HG02571 (cell line): ENCODE measurements around the gene APBB2.

Source experiments
- ATAC-seq: cut with Tn5 transposase; IDR thresholded peaks from one replicate; pipeline ENCODE4 v1.9.1; 2021; ENCODE audit warnings: mild to moderate bottlenecking, moderate library complexity; ENCODE audit not compliant: unreplicated experiment

The APBB2 gene

DNA sequence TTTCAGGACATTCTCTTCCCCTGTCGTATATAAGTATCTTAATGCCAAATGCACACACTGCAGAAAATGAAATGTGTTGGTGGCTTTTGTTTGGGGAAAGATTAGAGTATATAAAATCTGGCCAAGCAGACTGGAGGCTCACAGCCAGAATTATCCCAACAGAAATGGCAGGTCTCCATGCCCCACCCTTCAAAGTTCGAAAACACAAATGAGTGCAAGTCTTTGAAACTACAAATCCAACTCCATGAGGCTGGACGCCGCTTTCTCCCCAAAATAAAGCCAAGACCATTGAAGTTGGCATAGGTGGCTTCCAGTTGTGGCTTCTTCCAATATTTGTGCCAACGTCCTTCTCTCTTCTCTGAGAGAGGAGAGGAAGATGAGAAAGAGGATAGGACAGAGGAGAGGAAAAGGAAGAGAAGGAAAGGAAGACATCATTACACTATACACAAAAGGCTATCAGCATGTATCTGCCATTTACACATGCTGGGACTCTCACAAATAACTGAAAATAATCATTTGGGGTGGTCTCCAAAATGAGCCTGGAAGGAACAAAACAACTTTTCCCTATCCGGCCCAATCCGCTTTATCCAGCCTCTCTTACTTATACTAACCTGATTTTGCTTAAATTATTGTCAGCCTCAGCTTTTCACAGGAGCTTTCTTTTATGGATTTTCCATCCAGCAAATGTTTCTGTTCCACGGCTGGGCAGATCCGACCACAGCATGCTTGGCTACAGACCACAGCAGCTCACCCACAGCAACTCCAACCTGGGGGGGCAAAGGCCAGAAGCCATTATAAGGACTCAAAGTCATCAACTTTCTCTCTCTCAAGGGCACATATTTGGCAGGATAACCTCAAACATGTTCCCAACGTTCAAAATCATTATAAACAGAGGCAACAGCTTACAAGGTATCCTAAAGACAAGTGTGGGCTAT is 71.7 kb downstream of the APBB2 start:
- no peak for ATAC-seq

DNA sequence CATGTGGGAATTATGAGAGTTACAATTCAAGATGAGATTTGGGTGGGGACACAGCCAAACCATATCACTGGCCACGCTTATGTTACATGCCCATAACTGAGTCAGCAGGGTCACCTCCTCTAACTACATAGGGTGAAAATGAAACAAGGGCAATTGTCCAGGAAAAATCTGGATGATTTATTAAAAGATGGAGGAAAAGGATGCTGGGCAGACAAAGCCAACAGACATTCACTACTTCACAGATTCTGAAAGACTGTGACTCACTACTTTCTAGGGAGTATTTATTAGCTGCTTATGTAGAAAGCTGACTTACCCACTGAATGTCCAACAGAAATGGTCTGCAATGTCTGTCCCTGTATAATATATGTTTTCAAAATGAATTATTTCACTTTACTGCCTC is 72.4 kb downstream of the APBB2 start:
- ATAC-seq: no peak

DNA sequence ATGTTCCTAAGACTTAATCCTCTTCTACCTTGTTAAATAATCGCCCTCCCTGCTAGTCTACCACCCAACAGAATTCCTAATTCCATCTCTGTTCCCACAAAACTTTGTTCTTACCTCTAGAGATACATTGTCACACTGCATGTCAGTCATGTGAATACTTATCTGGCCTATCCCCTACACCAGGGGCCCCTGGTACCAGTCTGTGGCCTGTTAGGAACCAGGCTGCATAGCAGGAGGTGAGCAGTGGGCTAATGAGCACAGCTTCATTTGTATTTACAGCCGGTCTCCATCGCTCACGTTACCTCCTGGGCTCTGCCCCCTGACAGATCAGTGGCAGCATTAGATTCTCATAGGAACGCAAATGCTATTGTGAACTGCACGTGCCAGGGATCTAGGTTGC is 73.9 kb downstream of the APBB2 start:
- no peak for ATAC-seq

DNA sequence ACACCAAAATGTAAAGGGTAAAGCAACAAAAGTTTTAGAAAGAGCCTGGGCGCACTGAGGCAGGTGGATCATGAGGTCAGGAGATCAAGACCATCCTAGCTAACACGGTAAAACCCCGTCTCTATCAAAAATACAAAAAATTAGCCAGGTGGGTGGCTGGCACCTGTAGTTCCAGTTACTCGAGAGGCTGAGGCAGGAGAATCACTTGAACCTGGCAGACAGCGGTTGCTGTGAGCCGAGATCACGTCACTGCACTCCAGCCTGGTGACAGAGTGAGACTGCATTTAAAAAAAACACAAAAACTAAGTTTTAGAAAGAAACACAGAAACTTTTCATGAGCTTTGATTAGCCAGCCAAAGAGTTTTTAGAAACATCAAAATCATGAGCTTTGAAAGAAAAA is 76.5 kb downstream of the APBB2 start:
- ATAC-seq: no peak

DNA sequence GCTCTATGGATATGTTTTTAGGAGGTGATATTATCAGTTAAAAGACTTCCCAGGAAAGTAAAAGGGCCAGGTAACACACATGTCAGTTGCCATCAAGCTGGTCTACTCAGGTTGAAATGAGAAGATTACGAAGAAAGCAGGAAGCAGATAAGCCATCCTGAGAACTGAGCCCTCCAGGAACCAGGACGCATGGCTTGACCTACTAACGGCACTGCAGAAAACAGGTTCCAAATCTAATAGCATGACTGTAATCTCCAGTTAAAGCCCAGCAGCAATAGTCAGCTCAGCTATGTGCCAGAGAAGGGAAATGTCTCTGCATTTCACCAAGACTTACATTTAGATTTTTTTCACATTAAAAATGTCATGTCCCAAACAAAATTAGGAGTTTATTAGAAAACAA is 77.9 kb downstream of the APBB2 start:
- no peak for ATAC-seq

DNA sequence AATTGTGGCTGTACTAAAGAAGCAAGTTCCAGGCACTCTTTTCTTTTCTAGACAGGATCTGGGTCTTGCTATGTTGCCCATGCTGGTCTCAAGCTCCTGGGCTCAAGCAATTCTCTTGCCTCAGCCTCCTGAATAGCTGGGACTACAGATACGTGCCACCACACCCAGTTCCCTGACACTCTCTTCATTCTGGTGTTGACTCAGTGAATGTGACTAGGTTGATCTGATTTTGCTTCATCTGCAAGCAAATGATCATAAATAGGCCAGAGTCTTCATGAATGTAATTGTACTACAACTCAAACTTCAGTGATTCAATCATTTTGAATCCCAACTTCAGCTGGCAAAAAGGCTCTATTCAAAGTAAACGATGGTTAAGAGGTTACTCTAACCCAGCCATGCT is 78.5 kb downstream of the APBB2 start:
- no peak for ATAC-seq

DNA sequence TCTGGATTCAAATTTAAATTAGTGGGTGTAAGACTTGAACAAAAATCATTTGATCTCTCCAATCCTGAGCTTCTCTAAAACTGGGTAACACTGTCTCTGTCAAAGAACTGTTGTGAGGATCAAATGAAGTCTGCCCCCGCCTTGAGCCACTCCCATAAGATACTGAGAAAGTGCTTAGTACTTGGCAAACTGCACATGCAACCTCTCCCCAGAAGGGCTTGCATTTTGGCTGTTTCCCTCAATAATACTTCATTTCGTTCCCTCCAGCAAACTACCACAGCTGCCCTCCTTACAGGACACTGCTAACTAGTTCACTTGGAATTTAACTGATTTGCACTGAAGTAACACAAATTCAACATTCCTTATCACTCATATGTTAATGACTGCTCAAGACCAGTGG is 79.8 kb downstream of the APBB2 start:
- ATAC-seq: no peak

DNA sequence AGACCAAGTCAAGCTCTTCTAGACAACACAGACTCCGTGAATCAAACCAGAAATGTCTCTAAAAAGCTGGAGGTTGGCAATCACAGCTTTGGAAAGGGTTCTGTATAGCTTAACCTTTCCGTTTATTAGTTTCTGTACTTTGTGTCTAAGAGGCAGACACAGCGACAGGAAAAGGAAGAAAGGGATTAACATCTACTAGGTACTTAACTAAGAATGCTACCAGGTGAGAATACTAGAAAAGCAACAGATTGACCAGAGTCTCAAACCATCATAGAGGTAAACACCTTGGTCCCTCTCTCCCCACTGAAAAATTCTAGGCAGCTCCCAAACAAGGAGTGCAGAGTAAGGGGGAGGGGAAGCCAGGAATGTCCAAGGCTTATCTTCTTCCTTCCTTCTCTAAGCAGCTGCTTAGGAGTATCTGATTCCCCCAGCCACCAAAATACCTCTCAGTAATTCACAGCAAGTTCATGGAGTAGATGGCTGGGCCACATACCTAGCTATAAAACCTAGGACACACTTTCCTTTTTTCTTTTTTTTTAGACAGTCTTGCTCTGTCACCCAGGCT is 80.8 kb downstream of the APBB2 start:
- ATAC-seq: no peak

DNA sequence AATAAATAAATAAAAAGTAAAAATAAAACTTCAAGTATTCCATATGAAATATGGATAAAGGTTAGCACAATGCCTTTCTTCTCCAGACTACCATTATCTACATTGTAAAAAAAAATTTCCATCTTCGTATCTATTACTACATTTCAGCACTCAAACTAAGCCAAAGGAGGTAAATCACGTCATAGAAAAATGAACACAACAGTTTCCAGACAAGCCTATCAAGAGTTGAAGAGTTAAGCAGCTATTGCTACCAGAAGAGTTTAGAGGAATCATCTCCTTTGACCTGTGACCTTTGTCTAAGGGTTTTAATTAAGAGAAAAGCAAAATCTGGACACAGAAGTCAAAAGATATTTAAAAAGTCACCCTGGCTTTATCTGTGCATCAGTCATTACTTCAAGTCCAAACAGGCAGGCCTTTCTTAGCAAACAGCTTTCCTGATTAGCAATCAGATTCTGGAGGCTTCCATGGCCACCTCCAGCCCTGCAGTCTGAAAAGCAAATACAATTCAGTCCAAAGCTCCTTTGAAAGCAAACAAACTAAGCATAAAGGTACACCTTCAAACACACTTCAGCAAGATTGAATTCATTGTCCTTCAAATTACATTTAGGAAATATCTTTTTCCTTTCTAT is 82.2 kb downstream of the APBB2 start:
- ATAC-seq: no peak

DNA sequence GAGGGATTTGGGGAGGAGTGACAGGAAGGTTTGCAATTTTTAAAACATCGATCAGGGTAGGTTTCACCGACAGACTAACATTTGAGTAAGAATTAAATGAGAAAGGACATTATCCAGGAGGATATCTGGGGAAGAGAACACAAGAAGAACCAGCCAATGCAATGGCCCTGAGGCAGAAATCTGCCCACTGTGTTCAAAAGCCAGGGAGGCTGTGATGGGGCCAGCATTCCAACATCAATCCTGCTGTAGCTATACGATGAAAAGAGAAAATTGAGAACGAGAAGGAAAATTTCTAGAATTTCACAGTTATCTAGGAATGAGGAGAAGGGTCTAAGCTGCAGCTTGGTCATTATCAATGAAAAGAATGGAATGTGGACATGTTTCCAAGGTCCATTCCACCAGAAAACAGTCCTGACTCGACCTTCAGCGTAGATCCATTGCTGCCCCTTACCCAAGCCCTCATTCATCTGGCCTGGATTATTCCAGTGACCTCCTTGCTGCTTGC is 84.4 kb downstream of the APBB2 start:
- no peak for ATAC-seq

DNA sequence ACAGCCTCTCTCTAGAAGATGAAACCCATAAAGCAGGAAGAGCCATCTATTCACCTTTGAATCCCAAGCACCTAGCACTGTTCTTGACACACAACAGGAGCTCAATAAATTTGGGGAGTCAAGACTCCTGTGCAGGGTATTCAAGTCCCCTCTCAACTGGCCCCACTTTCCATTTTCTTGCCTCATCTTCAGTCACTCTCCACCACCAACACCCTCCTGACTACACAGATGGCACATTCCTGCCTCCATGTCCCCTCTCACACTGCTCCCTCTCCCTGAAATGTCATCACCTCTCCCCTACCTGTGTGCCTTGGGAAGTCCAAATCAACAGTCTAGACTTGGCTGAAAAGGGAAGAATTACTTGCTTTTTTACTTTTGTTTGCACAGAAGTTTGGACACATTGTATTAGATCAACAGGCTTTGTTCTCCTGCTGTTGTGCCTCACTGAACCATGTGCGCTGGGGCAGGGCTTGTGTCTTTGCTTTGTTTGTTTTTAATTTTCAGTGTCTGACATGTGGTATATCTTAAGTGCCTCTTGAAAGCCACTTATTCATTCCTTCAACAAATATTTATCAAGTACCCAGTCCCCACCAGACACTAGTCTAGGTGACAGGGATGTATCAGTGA is 85.1 kb downstream of the APBB2 start:
- no peak for ATAC-seq

DNA sequence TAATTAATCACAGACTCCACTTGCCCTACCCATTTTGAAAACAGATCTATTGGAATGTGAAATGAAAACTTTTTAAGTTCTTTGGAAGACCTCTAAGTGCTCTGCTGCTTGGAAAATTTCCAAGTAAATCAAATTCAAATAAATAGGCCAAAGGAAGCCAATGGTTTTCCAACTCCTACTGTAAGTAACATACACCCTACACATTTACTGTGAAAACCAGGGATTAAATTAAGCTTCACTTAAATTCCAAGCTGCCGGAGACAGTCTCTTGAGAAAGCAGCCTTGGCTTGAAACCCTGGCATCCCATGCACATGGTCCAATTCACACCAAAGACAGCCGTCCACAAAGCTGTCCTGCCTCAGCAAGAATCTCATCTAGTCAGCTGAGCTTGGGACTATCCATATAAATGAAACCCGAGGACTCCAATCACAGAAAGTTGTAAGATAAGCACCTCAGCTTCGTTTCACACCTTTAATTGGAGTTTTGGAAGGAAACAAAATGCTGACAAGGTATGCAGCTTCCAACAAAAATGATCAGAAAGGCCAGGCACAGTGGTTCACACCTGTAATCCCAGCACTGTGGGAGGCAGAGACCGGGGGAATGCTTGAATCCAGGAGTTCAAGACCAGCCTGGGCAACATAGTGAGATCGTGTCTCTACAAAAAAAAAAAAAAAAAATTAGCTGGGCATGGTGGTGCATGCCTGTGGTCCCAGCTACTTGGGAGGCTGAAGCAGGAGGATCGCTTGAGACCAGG is 88.6 kb downstream of the APBB2 start:
- no peak for ATAC-seq

DNA sequence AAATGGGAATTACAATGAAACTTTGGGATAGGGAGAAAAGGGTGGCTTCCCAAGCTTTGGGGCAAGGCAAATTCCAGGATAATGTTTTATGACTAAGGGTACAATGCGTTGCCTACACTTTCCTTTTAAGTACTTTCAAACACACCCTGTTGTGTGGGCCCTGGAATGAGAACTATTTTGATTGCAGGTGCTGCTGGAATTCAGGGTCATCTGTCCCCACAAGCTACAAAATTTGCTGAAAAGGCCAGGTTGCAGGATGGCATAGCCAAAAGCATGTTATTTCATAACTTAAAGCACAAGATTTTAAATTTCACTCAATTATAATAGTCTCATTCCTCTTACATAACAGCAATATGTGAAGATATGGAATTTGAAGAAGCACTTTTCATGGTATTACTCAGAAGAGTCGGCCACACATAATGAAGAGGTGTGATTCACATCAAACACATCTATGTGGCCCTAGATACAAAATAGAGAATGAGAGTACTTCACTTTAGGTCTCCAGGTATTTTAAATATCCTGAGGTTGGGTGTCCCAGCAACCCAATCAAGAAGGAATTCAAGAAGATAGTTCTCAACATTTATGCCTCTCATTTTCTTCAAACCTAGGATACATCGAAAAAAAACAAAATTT is 89.3 kb downstream of the APBB2 start:
- no peak for ATAC-seq

DNA sequence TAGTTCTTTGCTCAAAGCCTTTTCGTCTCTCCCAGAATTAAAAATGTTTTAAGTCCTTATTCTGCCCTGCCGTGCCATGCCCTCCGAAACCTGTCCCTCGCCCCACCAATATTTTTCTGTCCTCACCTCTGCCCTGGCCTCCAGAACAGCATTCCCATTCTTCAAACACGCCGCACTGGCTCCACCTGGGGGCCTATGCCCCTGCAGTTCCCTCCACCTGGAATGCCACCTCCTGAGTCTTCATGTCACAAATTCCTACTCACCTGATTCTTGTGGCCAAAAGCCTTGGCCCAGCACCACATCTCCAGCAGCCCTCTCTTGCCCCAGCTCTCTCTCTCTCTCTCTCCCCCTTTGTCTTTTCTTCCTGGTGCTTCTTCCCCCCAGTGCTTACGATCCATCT is 91.6 kb downstream of the APBB2 start:
- ATAC-seq: no peak

DNA sequence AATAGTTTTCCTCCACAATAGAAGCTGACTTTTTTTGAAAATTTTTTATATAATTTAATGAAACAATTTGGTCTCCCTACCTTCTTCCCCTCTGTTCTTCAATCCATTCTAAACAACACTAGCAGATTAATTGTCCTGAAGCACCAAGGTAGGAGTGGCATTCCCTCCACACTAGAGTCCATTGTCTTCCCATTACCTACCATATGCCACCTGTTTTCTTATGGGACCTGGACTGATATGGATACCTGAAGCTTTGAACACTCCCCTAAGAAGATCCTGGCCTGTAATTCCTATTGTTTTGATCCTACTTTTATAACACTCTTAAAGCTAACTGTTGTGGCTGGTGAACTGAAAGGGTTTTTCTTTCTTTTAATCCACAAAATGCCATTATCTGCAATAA is 92.0 kb downstream of the APBB2 start:
- ATAC-seq: no peak

DNA sequence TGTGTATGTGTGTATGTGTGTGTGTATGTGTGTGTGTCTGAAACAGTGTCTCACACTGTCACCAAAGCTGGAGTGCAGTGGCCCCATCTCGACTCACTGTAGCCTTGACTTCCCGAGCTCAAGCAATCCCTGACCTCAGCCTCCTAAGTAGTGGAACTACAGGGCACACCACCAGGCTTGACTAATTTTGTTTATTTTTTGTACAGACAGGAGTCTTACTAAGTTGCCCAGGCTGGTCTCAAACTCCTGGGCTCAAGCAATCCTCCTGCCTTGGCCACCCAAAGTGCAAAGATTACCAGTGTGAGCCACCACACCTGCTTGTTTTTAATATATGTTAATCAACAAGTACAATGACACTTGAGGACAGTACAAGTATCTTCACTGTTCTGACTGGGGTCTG is 92.4 kb downstream of the APBB2 start:
- no peak for ATAC-seq

DNA sequence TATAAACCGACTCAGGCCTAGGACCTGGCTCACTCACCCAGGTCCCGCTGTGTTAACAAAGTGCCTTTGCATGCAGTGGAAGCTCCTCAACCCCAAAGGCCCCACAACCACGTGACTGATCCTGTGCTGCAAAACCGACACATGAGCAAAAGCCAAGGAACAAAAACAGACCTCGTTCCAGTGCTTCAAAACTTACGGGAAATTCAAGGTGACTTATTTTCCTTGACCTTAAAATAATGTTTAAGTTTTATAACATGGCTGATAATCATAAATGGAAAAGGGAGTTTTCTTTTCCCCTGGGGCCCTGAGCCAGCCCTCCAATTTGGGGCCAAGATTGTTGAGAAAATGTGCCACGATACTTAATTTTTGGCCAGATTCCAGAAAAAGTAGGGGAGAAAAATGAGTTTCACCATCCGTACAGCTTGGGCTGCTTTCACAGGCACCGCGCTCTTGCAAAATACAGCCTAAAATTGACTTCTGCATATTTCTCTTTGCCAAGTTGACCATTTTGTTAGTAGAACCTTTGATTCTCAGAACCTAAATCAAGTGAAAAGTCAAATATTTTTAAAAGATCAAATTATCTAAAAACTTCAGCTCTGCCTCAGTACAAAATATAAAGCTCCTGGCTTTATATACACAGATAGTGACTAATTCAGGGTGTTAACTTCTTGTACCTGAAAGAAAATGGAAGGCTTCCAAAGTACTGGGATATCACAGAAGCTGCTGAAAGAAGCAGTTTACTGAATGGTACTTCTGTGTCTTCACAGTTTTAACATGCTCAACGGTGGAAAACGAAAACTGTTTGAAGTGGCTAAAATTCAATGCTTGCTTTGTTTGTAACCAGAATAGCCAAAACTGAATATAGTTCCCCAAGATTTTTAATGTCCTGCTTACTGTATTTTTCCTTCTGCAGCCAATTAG is 93.8 kb downstream of the APBB2 start:
- ATAC-seq: no peak

DNA sequence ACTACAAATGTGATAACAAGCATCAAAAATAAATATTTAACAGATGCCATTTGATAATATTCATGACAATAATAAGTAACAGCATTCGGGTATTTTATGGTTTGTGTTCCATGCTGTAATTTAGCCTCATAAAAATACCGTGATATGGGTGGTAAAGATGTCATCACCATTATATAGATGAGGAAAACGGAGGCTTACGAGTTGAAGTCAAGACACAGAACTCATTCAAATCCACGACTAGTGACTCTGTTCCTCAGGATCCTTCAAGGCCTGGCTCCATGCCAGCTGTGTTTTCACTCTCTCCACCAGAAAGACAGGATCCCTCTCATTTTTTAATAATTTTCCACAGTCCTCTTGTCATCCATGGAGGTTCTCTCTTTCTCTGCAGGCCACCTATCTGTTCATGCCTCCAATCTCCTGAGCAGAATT is 94.5 kb downstream of the APBB2 start:
- ATAC-seq: no peak

DNA sequence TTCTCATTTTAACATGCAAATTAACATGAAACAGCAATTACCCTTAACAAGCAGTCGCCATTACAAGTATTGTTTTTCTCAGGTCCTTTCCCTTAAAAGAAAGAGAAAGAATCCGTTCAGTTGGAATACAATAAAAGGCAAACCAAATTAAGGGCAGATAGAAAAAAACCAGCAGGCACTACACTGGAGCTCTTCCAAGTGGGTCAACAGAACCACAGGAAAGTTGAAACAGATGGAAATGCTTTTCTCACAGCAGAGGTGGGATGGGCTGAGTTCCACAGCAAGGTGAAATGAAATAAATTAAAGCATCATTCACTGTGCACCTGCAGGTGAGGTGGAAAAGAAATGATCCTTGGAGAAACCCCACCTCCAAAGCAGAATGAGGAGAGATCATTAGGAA is 102.6 kb downstream of the APBB2 start:
- no peak for ATAC-seq
